ENCODE results near the gene ZNF396. TPM values are rescaled to one million over a fixed set of nuclear protein-coding genes. Genes with fewer than 3 reads are reported as not detected.

Gene ZNF396
- polyA plus RNA-seq, 2 of the 4 experiments (the other 2 are of a cell fraction) = 0.94 to 1.3 TPM

GRCh38 chr18:35386600-35387100 is 9.5 kb upstream of the ZNF396 start:
- Histone ChIP-seq H3K27ac (peak overlapping the region; percentile 34 to 39; a peak in 3 of 6 replicates), H3K4me1 (0 out of 3 replicates have a peak, but pooled peaks cover 12% of the 10 kb centered on the region), H3K9me3 (no peaks in the 10 kb centered on the region), H3K4me2 (peak overlapping the region; percentile 48; the same call in 2 of the 3 replicates), H3K4me3 (no peak overlapping the region)
- 10% methylated on average over 7 of the region's 7 CpGs for WGBS (ENCODE audit: missing lambda C conversion rate)
- ATAC-seq (peak; percentile 87 to 92), FAIRE-seq (no peak), DNase-seq (ENCODE audit: low read depth in 1 of 2, low spot score in 1 of 2) (peak; percentile 59 to 83)
- ChIA-PET POLR2A (interaction anchor here (0.7 kb wide), 1 partner anchor 586 kb away, joined by 4 read pairs; the partner anchor contains the start of gene RMP24), CTCF (interaction anchor here (0.6 to 1.5 kb wide), 17 partner anchors 8 to 562 kb away, joined by 3 to 6 read pairs (median 3); no protein-coding TSS in a partner anchor)
- TF ChIP-seq SMC3 (IDR thresholded peaks at IDR 0.05) (peak; percentile 72), HMGXB4 (CRISPR knock-in tag; IDR thresholded peaks at IDR 0.05; ENCODE audit: borderline replicate concordance) (no peak), RAD21 (conservative IDR thresholded peaks at IDR 0.05 in 1 of 2, IDR thresholded peaks at IDR 0.05 in 1 of 2) (peak; percentile 81 to 82), CTCF (IDR thresholded peaks at IDR 0.05) (peak; percentile 79), KDM1A (IDR thresholded peaks at IDR 0.05; ENCODE audit: low read depth) (no peak), ZSCAN20 (CRISPR knock-in tag; IDR thresholded peaks at IDR 0.05) (no peak), REST (IDR thresholded peaks at IDR 0.05) (no peak), CEBPB (IDR thresholded peaks at IDR 0.05) (no peak), KDM5A (IDR thresholded peaks at IDR 0.05) (no peak)

GRCh38 chr18:35383136-35383535 is 6.0 kb upstream of the ZNF396 start:
- ChIA-PET CTCF (no interaction called here), POLR2A (no interaction called here)
- ATAC-seq (no peak), DNase-seq (ENCODE audit: low read depth in 1 of 2, low spot score in 1 of 2) (no peak), FAIRE-seq (no peak)
- H3K4me1 ChIP-seq = 0 out of 3 replicates have a peak, but pooled peaks cover 4% of the 10 kb centered on the region
- TF ChIP-seq RARB (CRISPR knock-in tag; IDR thresholded peaks at IDR 0.05) (no peak), PHF8 (IDR thresholded peaks at IDR 0.05; ENCODE audit: borderline replicate concordance, low read depth) (no peak), CEBPB (IDR thresholded peaks at IDR 0.05) (no peak), HOXB5 (CRISPR knock-in tag; IDR thresholded peaks at IDR 0.05) (no peak), KDM5A (IDR thresholded peaks at IDR 0.05) (no peak), POLR2A (IDR thresholded peaks at IDR 0.05; ENCODE audit: low read length) (no peak), PBX3 (IDR thresholded peaks at IDR 0.05) (no peak), ZFP36 (IDR thresholded peaks at IDR 0.05; ENCODE audit: borderline replicate concordance, partially characterized antibody) (no peak), USF2 (IDR thresholded peaks at IDR 0.05) (no peak), CBX2 (IDR thresholded peaks at IDR 0.05; ENCODE audit: borderline replicate concordance, low read depth) (no peak), REST (IDR thresholded peaks at IDR 0.05) (no peak), CHD4 (IDR thresholded peaks at IDR 0.05; ENCODE audit: borderline replicate concordance) (no peak), KDM1A (IDR thresholded peaks at IDR 0.05; ENCODE audit: low read depth) (no peak), FOXS1 (CRISPR knock-in tag; IDR thresholded peaks at IDR 0.05) (no peak), GATA3 (IDR thresholded peaks at IDR 0.05; ENCODE audit: borderline replicate concordance) (no peak), NPAS2 (CRISPR knock-in tag; IDR thresholded peaks at IDR 0.05; ENCODE audit: borderline replicate concordance) (no peak)
- WGBS (ENCODE audit: missing lambda C conversion rate) = 50% methylated on average over 2 of the region's 2 CpGs
- H3K4me2 ChIP-seq = no peak overlapping the region
- no peaks in the 10 kb centered on the region for H3K9me3 ChIP-seq
- no peak overlapping the region for H3K27ac ChIP-seq
- H3K4me3 ChIP-seq = no peak overlapping the region
